Loucy (cell line): ENCODE data around the gene FAM186B.

Experiments
- H2AFZ ChIP-seq: fragments of 200-600 bp; sonication (generic); 2 replicates; pipeline ENCODE4 v1.6.0; 2016; ENCODE audit warnings: antibody characterized with exemption, mild to moderate bottlenecking, low read length, moderate library complexity
- H3F3A ChIP-seq: fragments of 200-600 bp; 2 replicates; pipeline ENCODE4 v1.6.0; 2016; ENCODE audit warnings: antibody characterized with exemption, low read depth, mild to moderate bottlenecking
- H3K27me3 ChIP-seq: fragments of 200-600 bp; sonication (generic); 2 replicates; pipeline ENCODE4 v1.6.1; 2014; ENCODE audit warnings: low read length, mild to moderate bottlenecking; ENCODE audit not compliant: insufficient read depth, poor library complexity, severe bottlenecking
- H3K36me3 ChIP-seq: fragments of 200-600 bp; sonication (generic); 2 replicates; pipeline ENCODE4 v1.6.1; 2016; ENCODE audit warnings: low read length; ENCODE audit not compliant: insufficient read depth
- H3K4me1 ChIP-seq: fragments of 200-600 bp; sonication (generic); 2 replicates; pipeline ENCODE4 v1.5.1; 2014; ENCODE audit warnings: low read length, mild to moderate bottlenecking; ENCODE audit not compliant: insufficient read depth, poor library complexity, severe bottlenecking
- H3K4me2 ChIP-seq: fragments of 200-600 bp; sonication (generic); 2 replicates; pipeline ENCODE4 v1.6.0; 2014; ENCODE audit warnings: antibody characterized with exemption, low read length, low read depth, mild to moderate bottlenecking; ENCODE audit not compliant: poor library complexity, severe bottlenecking
- H3K4me3 ChIP-seq: fragments of 200-600 bp; sonication (generic); 2 replicates; pipeline ENCODE4 v1.5.1; 2014; ENCODE audit warnings: low read length, mild to moderate bottlenecking, mixed read lengths; ENCODE audit not compliant: poor library complexity, severe bottlenecking
- H3K79me2 ChIP-seq: fragments of 200-600 bp; sonication (generic); 2 replicates; pipeline ENCODE4 v1.6.1; 2014; ENCODE audit warnings: low read length; ENCODE audit not compliant: insufficient read depth
- H3K9ac ChIP-seq: fragments of 200-600 bp; sonication (generic); 2 replicates; pipeline ENCODE4 v1.6.0; 2014; ENCODE audit warnings: mild to moderate bottlenecking, low read depth, low read length, moderate library complexity; ENCODE audit not compliant: poor library complexity, severe bottlenecking
- H3K9me2 ChIP-seq: fragments of 200-600 bp; sonication (generic); replicated peaks from 2 replicates; pipeline ENCODE4 v1.6.1; 2016; ENCODE audit warnings: low read depth, low read length, mixed read lengths
- H3K9me3 ChIP-seq: fragments of 200-600 bp; sonication (generic); 2 replicates; pipeline ENCODE4 v1.6.1; 2014; ENCODE audit warnings: mild to moderate bottlenecking, antibody characterized with exemption, low read length, low read depth; ENCODE audit not compliant: insufficient read depth
- H4K20me1 ChIP-seq: fragments of 200-600 bp; sonication (generic); 2 replicates; pipeline ENCODE4 v1.6.0; 2014; ENCODE audit warnings: antibody characterized with exemption, low read length, mild to moderate bottlenecking; ENCODE audit not compliant: insufficient read depth, poor library complexity, severe bottlenecking
- EZH2phosphoT487 ChIP-seq: fragments of 200-600 bp; IDR thresholded peaks from 2 replicates; pipeline ENCODE4 v1.6.1; 2018; ENCODE audit warnings: antibody characterized with exemption, mild to moderate bottlenecking, moderate library complexity, borderline replicate concordance
- TF ChIP-seq, protein P1 (sequence below): fragments of 200-600 bp; sonication (generic); conservative IDR thresholded peaks from 2 replicates; pipeline ENCODE4 v1.5.1; 2014; ENCODE audit warnings: mild to moderate bottlenecking, antibody characterized with exemption, low read length

Gene FAM186B

DNA sequence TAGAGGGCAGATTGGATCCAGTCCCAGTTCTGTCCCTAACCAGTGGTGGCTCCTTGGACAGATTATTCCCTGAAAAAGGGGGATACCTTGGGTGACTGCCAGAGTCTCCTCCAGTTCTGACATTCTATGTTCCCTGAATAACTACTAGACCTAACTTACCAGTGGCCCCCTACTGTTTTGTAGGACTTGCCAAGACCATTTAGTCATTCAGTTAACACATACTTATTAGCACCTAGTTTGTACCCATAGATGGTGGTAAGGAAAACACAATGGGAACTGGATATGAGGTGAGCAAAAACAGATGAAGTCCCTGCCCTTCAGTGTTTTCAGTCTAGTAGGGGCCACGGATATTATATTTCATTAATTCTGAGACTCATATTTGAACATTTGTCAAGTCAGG is 21.4 kb upstream of the FAM186B start:
- Histone ChIP-seq H4K20me1 (no peaks in the 10 kb centered on the region), H3F3A (peaks cover 20% of the 10 kb centered on the region), H3K9me2 (no peaks in the 10 kb centered on the region), H3K79me2 (no peaks in the 10 kb centered on the region), H3K9ac (no peak overlapping the region), H3K4me2 (no peak overlapping the region), H3K27me3 (no peaks in the 10 kb centered on the region), H3K4me1 (peaks cover 24% of the 10 kb centered on the region), H3K4me3 (no peak overlapping the region), H2AFZ (no peak overlapping the region), H3K9me3 (no peaks in the 10 kb centered on the region), H3K36me3 (no peaks in the 10 kb centered on the region)
- TF ChIP-seq, protein P1, sequence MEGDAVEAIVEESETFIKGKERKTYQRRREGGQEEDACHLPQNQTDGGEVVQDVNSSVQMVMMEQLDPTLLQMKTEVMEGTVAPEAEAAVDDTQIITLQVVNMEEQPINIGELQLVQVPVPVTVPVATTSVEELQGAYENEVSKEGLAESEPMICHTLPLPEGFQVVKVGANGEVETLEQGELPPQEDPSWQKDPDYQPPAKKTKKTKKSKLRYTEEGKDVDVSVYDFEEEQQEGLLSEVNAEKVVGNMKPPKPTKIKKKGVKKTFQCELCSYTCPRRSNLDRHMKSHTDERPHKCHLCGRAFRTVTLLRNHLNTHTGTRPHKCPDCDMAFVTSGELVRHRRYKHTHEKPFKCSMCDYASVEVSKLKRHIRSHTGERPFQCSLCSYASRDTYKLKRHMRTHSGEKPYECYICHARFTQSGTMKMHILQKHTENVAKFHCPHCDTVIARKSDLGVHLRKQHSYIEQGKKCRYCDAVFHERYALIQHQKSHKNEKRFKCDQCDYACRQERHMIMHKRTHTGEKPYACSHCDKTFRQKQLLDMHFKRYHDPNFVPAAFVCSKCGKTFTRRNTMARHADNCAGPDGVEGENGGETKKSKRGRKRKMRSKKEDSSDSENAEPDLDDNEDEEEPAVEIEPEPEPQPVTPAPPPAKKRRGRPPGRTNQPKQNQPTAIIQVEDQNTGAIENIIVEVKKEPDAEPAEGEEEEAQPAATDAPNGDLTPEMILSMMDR: no peak
- TF ChIP-seq EZH2phosphoT487: no peak

- no peaks in the 10 kb centered on the region for H4K20me1 ChIP-seq
- no peak overlapping the region for H2AFZ ChIP-seq
- H3K4me1 ChIP-seq: peaks cover 25% of the 10 kb centered on the region
- H3K9me3 ChIP-seq: no peaks in the 10 kb centered on the region
- peaks cover 20% of the 10 kb centered on the region for H3F3A ChIP-seq
- H3K79me2 ChIP-seq: no peaks in the 10 kb centered on the region
- H3K9ac ChIP-seq: no peak overlapping the region
- H3K9me2 ChIP-seq: no peaks in the 10 kb centered on the region
- no peaks in the 10 kb centered on the region for H3K27me3 ChIP-seq
- no peak for TF ChIP-seq EZH2phosphoT487
- TF ChIP-seq, protein P1: peak; percentile 57
- H3K4me2 ChIP-seq: no peak overlapping the region
- no peaks in the 10 kb centered on the region for H3K36me3 ChIP-seq
- no peak overlapping the region for H3K4me3 ChIP-seq
These were observed 20.9 kb upstream of the FAM186B start for GRCh38 chr12:49626169-49626835.

DNA sequence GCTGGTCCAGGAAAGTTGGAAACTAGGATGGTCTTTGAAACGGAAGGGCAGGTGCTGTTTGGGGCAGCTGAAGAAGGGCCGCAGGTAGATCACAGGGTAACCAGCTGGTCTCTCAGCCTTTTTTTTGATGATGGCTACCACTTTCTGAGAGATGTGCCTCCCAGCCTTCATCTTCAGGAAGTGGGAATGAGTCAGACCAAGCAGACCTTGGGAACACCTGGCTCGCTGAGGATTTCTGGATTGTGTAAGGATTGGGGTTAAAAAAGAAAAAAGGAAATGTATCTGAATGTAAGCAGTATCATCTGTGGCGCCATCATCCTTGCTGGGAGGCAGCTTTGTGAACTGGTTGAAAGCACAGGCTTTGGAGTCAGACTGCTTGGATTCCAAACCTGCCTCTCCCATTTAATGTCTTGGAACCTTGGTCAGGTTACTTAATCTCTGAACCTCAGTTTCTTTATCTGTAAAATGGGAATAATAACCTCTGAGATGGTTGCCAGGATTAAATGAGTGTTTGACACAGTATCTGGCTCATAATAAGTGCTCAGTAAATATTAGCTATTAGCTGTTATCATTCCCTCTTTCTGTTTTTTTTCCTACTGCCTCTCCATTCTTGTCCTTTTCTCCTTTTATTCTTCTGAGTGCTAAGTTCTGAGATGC is 19.6 kb upstream of the FAM186B start:
- Histone ChIP-seq H3K4me2 (no peak overlapping the region), H3K9me3 (no peaks in the 10 kb centered on the region), H3K36me3 (no peaks in the 10 kb centered on the region), H3K9ac (no peak overlapping the region), H3K4me3 (no peak overlapping the region), H3K9me2 (no peaks in the 10 kb centered on the region), H3K4me1 (peaks cover 22% of the 10 kb centered on the region), H3K27me3 (peaks cover 12% of the 10 kb centered on the region), H4K20me1 (no peaks in the 10 kb centered on the region), H2AFZ (no peak overlapping the region), H3F3A (peaks cover 20% of the 10 kb centered on the region), H3K79me2 (no peaks in the 10 kb centered on the region)
- TF ChIP-seq EZH2phosphoT487: no peak
- TF ChIP-seq, protein P1: no peak
